DMS53 (cell line): Measurements from ENCODE around the gene NVL.
"Not testable (repeated sequence)": the region's sequence is repeated elsewhere in the genome, so short reads cannot be mapped to it uniquely, and the experiment has no call there.

Experiments
- DNase-seq: peaks from one replicate; lab custom pipeline; 2025; lab: John Stamatoyannopoulos, UW

The NVL gene

DNA sequence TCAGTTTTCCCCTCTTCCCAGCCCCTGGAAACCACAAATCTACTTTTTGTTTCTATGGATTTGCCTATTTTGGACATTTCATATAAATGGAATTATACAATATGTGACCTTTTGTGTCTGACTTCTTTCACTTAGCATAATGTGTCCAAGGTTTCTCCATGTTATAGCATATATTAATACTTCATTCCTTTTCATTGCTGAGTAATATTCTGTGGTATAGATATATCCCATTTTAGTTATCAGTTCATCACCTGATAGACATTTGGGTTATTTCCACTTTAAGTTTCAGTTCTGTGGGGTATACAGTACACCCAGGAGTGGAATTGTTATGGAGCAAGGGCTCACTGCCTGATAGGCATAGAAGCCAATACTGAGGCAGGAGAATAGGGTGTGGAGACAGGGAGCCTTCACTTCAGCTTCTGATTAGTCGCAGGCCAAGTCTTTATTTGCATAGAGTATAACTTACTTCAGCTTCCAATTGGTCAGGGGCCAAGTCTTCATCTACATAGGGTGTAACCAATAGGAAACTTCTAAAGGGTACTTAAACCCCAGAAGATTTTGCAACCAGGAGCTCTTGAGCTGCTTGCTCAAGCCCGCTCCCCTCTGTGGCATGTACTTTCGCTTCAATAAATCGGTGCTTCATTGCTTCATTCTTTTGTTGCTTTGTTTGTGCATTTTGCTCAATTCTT, 8.3 kb upstream of the NVL start:
- no peak for DNase-seq

DNA sequence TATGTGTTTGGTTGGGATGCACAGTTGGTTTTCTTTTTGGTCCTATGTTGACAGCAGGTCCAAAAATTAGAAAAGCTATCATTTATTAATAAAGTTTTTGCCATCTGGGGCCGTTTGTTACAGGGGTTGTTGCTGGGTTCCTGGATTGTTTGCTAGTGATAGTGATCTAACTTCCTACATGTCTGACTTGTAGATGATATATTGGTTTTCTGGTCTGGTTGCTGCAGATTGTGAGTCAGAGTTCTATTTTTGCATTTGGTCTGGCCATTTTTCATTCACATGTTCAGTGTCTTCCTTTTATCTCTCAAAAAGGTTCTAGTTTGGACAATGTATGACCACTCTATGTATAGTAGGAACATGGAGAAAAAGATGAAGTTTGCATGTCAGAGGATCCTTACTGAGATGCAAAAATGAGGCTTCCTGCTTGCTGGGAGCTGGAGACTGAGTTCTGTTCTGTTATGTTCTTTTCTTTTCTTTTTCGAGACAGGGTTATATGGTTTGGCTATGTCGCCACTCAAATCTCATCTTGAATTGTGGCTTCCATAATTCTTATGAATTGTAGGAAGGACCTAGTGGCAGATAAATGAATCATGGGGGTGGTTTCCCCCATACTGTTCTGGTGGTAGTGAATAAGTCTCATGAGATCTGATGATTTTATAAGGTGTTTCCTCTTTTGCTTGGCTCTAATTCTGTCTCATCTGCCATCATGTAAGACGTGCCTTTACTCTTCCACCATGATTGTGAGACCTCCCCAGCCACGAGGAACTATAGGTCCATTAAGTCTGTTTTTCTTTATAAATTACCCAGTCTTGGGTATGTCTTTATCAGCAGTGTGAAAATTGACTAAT, 4.2 kb upstream of the NVL start:
- DNase-seq, result peak; percentile 9

DNA sequence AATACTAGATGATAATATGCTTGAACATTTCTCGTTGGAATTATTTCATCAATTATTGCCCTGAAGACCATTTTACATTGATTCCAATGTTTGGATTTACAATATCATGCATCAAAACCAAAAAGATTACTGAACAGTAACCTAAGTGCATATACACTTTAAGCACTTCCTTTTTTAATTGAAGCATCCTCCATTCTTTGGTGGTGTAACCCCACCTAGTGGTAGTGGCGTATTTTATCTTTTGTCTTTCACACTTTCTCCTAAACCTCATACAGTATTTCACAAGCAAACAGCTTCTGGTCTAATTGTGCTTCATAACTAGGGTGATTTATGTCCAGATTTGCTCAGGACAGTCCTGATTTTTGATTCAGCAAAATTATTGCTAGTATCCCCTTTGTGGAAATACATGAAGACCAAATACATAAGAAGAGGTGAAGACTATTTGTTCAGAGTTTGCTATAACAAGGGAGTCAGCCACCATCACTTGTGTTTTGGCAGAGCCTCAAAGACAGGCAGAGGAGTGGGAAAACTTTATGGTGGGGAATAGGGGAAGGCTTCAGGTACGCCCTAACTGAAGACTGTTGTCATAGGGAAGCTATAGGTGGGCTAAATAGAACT, 3.4 kb upstream of the NVL start:
- peak; percentile 82 for DNase-seq

DNA sequence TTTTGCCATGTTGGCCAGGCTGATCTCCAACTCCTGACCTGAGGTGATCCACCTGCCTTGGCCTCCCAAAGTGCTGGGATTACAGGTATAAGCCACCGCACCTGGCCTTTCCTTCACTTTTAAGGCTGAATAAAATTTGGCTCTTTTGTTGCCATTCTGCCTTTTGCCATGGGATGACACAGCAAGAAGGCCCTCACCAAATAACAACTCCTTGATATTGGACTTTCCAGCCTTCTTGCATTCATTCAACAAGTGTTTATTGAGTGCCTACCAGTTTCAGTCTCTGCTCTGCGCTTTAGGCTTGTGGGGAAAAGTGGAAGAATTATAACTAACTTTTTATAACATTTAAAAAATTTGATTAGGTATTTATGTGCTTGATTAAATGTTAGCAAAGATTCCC, 1.9 kb upstream of the NVL start:
- DNase-seq, result no peak

DNA sequence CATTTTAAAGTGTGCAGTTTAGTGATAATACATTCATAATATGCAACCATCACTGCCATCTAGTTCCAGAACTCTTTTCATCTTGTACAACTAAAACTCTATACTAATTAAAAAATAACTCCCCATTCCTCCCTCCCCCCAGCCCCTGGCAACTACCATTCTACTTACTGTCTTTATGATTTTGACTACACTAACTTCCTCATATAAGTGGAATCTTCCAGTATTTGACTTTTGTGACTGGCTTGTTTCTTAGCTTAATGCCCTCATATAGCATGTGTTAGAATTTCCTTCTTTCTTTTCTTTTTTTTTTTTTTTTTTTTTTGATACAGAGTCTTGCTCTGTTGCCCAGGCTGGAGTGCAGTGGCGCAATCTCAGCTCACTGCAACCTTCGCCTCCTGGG, 1.4 kb upstream of the NVL start:
- no peak for DNase-seq

DNA sequence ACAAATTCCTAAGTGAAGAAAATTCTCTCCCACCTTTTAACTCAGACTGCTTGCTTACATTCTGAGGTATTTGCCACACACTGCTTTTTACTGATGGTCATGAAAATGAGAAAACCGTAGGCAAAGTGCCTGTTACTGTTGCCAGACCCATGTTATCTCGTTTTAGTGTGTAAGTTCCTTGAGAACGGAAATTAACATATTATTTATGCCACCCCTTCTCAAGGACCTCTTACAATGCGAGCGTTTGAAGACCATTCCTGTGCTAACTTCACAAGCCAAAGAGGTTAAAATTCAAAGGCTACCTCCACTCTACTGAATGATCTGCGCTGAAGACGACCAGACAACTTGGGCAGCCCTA, 509 bp downstream of the NVL start:
- no peak for DNase-seq

DNA sequence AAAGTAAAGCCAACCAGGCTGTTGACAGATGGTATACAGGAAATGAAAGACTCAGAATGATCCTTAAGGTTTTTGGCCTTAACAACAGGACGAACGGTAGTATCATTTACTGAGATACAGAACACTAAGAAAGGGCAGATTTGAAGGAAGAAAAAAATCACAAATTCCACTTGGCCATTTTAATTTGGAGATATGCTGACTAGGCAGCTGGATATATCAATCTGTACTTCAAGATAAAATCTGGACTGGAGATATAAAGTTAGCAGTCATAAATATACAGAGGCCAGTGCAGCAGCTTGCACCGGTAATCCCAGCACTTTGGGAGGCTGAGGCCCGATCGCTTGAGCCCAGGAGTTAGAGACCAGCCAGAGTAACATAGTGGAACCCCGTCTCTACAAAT, 1.3 kb downstream of the NVL start:
- DNase-seq, result no peak

DNA sequence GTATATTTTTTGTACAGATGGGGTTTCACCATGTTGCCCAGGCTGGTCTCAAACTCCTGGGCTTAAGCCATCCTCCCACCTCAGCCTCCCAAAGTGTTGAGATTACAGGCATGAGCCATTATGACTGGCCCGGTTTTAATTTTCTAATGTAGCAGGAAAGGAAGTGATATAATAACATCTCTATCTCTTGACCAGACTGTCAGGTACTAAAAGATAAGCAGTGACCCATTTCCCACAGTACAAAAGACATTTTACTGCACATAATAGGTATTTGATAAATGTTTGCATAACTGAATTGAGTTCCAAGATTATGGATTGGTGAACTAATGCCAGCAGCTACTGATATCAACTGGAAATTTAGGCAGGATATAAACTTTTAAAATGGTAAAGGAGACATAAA, 4.0 kb downstream of the NVL start:
- DNase-seq, result no peak

DNA sequence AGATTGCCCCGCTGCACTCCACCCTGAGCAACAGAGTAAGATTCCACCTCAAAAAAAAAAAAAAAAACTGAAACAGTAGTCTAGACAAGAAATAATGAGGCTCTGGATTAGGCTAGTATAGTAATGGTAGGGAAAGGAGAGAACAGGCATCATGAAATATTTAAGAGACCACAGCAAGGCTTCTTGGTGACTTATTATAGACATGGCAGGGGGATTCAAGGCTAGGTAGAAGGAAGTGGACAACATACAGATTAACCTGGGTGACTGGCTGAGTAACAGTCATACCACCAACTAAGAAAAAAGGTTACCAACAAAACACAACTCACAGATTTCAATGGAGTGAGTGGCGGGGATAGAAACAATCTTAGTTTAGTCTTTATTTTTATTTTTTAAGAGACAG, 8.3 kb downstream of the NVL start:
- DNase-seq, result no peak

DNA sequence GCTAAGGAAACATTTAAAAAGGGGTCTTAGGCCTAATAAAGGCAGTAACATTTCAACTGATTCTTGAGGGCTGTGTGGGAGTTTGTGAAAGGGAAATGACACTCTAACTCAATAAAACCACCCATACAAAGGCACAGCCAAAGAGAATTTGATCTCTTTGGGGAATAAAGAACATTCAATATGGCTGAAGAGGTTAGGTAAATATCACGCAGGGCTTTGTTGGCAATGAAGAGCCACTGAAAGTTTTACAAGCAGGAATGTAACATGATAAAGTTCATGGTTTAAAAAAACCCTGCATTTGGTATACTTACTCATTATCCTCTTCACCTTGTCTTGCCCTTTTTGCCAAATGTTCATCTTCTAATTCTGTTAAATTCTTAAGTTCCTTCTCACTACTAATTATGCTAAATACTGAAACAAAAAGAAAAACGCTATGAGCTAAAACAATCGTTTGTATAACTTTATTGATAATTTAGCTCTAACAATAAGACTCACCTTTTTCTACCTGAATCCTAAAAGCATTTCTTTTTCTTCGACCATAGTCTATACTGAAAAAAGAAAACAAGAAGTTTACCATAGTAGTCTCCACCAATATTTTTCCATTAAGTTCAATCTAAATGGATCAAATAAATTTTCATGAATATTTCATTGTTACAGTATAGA, 12.5 kb downstream of the NVL start:
- peak; percentile 79 for DNase-seq

DNA sequence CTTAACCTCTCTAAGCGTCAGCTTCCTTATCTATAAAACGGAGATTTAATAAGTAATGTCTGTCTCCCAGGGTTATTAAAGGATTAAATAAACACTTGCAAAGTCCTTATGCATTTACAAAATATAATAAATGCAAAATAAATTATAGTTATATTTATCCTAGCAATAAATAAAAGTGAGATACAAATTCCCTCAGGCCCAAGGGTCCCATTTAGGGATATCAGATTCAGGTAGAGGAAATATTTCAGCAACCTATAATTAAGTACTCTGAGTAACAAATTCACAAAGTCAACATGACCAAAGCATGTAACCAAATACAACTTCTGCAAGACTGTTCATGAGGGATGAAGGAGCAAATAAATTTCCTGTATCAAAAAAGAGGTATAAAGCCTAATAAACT, 17.9 kb downstream of the NVL start:
- DNase-seq, result no peak

DNA sequence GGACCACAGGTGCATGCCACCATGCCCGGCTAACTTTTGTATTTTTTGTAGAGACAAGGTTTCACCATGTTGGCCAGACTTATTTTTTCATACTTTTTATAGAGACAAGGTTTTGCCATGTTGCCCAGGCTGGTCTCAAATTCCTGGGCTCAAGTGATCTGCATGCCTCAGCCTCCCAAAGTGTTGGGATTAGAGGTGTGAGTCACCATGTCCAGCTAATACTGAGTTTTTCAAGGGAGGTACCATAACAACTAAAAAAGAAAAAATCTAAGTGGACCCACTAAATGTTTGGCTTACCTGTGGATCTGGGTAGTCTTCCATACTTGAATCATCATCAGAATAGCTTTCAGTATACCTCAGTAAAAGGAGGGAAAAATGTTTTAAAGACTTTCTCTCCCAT, 18.5 kb downstream of the NVL start:
- DNase-seq, result not testable (repeated sequence)

DNA sequence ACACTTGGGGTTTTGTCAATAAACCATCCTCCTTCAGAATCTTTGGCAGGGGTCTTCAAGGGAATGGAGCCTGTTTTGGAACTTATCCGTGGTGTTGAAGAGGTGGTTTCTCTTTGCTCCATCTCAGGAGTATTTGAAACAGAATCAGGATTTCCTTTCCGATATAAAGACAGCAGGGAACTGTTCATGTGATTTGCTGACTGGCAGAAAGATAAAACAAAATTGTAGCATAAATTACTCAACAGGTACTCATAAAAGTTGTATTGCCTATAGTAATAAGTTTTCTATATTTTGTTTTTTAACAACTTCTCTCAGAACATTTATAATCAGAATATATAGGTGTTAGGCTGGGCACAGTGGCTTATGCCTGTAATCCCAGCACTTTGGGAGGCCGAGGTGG, 21.9 kb downstream of the NVL start:
- DNase-seq, result no peak

DNA sequence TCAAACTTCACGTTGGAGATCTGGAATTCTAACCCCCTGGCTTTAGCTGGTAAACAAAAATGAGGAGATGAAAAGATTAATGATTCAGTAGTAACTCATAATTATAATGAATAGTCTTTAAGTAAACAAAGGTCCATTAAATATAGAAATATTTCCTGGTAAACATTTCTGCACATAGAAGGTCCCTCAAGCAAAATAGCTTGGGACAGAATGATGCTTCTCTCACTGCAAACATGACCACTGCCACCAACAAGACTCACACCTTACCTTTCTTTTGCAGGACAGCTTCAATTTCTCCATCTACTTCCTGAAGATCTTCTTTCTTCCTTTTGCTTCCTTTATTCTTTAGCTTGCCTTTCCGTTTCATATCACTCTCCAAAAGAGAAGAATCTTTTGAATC, 25.2 kb downstream of the NVL start:
- no peak for DNase-seq

DNA sequence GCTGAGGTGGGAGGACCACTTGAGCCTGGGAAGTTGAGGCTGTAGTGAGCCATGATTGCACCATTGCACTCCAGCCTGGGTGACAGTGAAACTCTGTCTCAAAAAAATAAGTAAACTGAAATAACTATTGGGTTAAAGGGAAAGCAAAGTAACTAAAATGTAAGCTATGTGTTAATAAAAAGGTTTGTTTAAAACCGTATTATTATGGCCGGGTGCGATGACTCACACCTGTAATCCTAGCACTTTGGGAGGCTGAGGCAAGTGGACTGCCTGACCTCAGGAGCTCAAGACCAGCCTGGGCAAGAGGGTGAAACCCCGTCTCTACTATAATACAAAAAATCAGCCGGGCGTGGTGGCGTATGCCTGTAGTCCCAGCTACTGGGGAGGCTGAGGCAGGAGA, 27.0 kb downstream of the NVL start:
- DNase-seq, result no peak

DNA sequence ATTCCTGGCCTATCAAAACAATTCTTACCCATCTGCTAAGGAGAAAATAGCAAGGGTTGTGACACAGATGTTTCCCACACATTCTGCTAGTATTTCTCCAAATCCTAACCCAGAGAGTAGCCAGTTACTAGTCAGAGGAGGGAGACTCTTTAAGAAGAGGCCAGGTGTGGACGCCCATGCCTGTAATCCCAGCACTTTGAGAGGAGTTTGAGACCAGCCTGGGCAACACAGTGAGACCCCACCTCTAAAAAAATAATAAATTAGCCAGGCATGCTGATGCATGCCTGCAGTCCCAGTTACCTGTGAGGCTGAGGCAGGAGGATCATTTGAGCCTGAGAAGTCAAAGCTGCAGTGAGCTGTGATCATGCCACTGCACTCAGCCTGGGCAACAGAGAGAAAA, 28.6 kb downstream of the NVL start:
- no peak for DNase-seq

DNA sequence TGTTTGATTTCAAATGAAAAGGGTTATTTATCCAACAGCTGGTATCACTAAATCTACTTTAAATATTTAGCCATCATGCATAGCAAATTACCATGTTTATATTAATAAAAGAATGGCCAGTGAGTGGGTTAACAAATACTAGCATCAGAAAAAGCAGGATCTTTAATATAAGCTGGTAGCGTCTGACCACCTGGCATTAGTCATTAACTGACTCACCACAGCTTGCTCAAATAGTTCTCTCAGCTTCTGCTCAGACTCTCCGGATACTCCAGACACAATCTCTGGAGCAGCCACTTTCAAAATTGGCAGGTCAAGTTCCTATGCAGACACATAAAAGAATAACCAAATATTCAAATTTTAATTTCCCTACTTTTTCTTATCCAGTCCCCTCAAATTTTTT, 29.6 kb downstream of the NVL start:
- DNase-seq, result peak; percentile 83

DNA sequence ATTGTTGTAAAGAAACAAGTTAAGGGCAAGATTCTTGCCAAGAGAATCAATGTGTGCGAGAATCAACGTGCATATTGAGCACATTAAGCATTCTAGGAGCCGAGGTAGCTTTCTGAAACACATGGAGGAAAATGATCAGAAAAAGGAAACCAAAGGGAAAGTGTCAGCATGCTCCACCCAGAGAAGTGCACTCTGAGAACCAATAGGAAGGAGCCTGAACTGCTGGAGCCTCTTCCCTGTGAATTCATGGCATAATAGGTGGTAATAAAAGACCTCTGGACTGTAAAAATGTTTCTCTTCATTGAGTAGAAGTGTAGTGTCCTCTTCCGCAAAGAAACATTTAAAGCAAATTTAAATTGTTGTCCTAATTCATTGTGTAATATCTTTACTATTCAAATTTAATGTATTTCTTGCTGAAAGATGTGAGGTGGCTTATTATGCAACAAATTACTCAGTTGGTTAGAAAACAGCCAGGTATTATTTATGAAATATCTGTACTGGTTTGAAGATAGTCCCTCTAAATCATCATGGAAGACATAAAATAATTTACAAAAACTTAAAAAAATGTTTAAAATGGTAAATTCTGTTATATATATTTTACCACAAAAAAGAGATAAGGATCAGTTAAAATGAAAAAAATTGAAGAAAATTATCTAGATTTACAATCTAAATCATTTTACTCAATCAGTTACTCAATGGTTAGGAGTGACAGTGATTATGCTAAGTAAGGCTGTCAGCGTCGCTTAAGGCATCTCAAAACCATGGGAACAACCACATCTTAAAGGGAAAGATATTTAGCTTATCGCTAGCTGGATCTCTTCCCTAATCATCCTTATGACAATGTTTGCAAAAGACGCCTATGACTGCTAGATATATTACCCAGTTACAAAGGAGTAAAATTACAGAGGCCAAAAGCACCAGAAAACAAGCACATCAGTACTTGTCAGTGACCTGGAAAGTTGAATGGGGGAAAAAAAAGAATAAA, 31.3 kb downstream of the NVL start:
- no peak for DNase-seq

DNA sequence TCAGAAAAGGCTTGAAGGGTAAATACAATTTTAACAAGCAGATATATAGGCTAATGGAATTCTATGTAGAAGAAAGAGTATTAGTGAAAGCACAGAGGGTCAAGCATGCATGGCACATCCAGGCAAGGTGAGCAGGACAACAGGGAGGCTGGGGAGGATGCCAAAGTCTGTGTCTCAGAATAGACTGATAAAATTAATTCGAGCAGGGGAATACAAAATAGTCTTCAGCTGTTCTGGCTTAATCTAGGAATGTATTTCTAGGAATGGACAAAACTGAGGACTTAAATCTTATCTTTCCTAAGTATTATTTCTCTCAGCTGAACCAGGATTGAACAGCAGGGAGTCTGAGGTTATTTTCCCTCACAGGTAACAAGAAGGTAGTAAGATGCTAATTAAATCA, 35.2 kb downstream of the NVL start:
- no peak for DNase-seq

DNA sequence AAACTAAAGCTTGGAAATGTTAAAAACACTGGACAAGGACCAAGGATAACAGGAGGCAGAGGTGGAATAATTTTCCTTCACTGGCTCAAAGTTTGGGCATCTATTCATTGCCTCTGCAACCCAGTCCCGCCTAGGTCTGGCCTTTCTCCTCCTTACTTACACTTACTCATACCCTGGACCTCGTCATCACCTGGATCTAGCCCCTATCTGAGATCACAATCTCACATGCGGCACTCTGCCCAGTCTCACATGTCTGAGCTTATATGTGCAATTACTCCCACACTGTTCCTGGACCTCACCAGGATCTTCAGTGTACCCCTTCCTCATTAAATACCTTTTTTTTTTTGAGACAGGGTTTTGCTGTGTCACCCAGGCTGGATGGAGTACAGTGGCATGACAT, 37.6 kb downstream of the NVL start:
- no peak for DNase-seq

DNA sequence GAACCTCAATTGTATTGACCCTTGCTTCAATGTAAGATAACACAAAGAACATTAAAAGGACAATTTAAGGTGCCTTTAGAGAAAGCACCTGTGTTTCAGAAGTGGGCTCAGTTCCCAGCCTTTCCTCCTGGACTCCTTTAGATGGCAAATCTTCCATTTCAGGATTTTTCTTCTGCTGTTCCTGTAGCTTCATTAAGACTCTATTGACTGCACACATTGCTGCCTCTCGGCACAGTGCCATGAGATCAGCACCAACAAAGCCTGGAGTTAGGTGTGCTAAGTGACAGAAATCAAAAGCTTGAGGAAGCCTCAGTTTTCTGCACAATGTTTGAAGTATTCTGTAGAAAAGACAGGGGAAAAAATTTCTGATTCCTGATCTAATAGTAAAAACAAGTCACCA, 40.6 kb downstream of the NVL start:
- no peak for DNase-seq

DNA sequence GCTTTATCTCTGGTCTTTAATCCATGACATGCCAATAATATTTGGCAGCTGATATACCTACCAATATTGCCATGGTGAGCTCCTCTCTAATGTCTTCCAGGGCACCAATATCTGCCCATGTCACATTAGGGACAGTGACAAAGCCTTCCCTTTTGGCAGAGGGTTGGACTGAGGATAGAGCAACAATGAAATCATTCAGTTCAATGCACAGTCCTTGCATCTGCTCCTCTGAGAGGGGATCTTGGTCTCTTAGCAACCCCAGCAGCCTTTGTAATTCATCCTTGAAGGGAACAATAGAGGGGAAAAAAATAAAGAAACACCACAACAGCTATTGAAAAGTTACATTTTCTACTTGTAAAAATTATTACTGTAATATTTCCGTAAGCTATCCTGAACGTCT, 42.3 kb downstream of the NVL start:
- peak; percentile 10 for DNase-seq
